ENCODE measurements around the gene ELOVL6. TPM values are rescaled to one million over a fixed set of nuclear protein-coding genes. Genes with fewer than 3 reads are reported as not detected.

ELOVL6 gene
- total RNA-seq, 1 donor from 2014 or later, result 51.6 TPM

DNA sequence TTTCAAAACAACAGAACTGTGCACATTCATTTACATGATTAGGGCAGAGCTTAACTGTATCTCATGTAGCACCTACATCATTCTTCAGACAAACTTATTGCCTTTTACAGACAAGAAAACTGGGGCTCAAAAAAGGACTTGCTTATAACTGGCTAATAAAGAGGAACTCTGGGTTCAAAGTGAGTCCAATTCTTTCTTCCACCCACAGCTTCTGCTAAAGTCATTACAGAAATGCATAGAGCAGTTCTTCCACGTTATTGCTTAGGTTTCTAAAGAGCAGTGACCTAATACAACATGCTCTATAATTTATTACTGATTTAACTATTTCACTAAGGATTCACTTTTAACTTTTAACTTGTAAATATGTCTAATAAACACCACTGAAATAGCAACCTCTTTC, 60.6 kb downstream of the ELOVL6 start:
- H3K4me1 Mint-ChIP-seq (ENCODE audit: unreplicated experiment), result peaks cover 28% of the 10 kb centered on the region
- H3K9me3 Mint-ChIP-seq, result peaks cover 6% of the 10 kb centered on the region
- no peaks in the 10 kb centered on the region for H3K27me3 Mint-ChIP-seq
- TF ChIP-seq, protein P1, sequence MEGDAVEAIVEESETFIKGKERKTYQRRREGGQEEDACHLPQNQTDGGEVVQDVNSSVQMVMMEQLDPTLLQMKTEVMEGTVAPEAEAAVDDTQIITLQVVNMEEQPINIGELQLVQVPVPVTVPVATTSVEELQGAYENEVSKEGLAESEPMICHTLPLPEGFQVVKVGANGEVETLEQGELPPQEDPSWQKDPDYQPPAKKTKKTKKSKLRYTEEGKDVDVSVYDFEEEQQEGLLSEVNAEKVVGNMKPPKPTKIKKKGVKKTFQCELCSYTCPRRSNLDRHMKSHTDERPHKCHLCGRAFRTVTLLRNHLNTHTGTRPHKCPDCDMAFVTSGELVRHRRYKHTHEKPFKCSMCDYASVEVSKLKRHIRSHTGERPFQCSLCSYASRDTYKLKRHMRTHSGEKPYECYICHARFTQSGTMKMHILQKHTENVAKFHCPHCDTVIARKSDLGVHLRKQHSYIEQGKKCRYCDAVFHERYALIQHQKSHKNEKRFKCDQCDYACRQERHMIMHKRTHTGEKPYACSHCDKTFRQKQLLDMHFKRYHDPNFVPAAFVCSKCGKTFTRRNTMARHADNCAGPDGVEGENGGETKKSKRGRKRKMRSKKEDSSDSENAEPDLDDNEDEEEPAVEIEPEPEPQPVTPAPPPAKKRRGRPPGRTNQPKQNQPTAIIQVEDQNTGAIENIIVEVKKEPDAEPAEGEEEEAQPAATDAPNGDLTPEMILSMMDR (conservative IDR thresholded peaks at IDR 0.05), result no peak
- H3K4me3 Mint-ChIP-seq, result no peak overlapping the region
- H3K27ac Mint-ChIP-seq, result no peak overlapping the region
- no peak for DNase-seq (ENCODE audit: extremely low spot score, unreplicated experiment)
- H3K36me3 Mint-ChIP-seq, result peaks cover 18% of the 10 kb centered on the region

GRCh38 chr4:110135523-110135922, 62.9 kb downstream of the ELOVL6 start:
- Mint-ChIP-seq H3K4me1 (ENCODE audit: unreplicated experiment) (peaks cover 40% of the 10 kb centered on the region), H3K27me3 (no peaks in the 10 kb centered on the region), H3K4me3 (no peak overlapping the region), H3K36me3 (peaks cover 13% of the 10 kb centered on the region), H3K27ac (no peak overlapping the region), H3K9me3 (no peaks in the 10 kb centered on the region)
- DNase-seq (ENCODE audit: extremely low spot score, unreplicated experiment), result no peak
- TF ChIP-seq, protein P1 (conservative IDR thresholded peaks at IDR 0.05), result no peak

DNA sequence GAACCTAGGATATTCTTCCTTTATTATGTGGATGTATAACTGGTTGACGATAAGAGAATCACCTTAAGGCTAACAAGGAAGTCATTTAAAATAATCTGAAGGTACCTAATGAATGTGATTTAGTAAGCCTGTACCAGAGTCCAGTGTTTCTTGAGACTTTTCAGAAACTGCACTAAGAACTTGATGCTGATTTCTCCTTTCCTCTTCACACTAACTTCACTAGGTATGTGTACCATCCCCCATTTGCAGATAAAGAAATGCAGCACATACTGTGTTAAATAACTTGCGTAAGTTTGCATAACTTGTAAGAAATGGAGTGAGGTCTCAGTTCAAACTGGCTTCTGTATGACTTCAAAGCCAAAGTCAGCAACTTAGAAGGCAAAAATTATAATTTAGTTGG, 63.3 kb downstream of the ELOVL6 start:
- H3K36me3 Mint-ChIP-seq, result peaks cover 13% of the 10 kb centered on the region
- no peak overlapping the region for H3K27ac Mint-ChIP-seq
- H3K4me1 Mint-ChIP-seq (ENCODE audit: unreplicated experiment), result peaks cover 36% of the 10 kb centered on the region
- no peaks in the 10 kb centered on the region for H3K9me3 Mint-ChIP-seq
- no peak for DNase-seq (ENCODE audit: extremely low spot score, unreplicated experiment)
- TF ChIP-seq, protein P1 (conservative IDR thresholded peaks at IDR 0.05), result no peak
- no peaks in the 10 kb centered on the region for H3K27me3 Mint-ChIP-seq
- no peak overlapping the region for H3K4me3 Mint-ChIP-seq

- TF ChIP-seq, protein P1 (conservative IDR thresholded peaks at IDR 0.05), result no peak
- peaks cover 29% of the 10 kb centered on the region for H3K4me1 Mint-ChIP-seq (ENCODE audit: unreplicated experiment)
- H3K9me3 Mint-ChIP-seq, result no peaks in the 10 kb centered on the region
- no peak overlapping the region for H3K27ac Mint-ChIP-seq
- no peak for DNase-seq (ENCODE audit: extremely low spot score, unreplicated experiment)
- H3K36me3 Mint-ChIP-seq, result peaks cover 13% of the 10 kb centered on the region
- no peaks in the 10 kb centered on the region for H3K27me3 Mint-ChIP-seq
- no peak overlapping the region for H3K4me3 Mint-ChIP-seq
These were observed 64.0 kb downstream of the ELOVL6 start for GRCh38 chr4:110134269-110134869.

DNA sequence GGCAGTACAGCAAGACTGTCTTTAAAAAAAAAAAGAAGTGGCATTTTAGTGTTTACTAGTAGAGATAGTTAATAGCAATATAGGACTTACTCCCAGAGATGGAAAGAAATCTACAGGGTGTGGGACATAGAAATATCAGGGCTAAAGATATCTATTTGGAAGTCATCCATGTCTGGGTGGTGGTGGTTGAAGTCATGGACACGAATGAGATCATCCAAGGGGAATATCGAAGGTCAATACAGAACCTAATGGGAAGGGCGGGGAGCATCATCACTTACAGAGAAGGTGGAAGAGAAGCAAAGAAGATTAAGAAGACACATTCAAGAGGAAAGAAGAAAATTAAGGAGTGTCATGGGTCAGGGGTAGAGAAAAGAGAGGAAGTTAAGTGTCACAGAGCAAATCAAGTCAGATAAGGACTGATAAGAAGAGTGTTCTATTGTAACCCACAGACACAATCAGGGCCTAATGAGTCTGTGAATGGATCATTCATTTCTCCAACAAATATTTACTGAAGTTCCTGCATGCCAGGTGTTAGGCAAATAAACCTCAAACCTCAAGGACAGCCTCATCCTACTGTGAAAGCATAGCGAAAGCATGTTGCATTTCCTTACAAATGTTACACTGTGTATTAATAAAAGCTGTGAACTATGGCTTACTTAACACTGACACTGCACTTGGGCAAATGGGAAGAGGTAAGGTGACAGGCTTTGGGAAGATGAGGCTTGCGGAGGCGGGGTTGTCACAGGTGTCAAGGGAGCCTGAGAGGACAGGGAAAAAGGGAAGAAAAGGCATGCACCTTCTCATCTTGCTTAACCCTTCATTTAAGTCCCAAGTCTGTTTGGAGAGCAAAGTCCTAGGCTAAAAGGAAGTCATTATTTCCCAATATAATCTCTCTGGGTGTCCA, 65.3 kb downstream of the ELOVL6 start:
- Mint-ChIP-seq H3K4me3 (peak overlapping the region; percentile 16), H3K9me3 (peaks cover 4% of the 10 kb centered on the region), H3K36me3 (peaks cover 18% of the 10 kb centered on the region), H3K27me3 (no peaks in the 10 kb centered on the region), H3K4me1 (ENCODE audit: unreplicated experiment) (peaks cover 27% of the 10 kb centered on the region), H3K27ac (peak overlapping the region; percentile 3)
- DNase-seq (ENCODE audit: extremely low spot score, unreplicated experiment), result no peak
- TF ChIP-seq, protein P1 (conservative IDR thresholded peaks at IDR 0.05), result no peak

All from type B pancreatic cell (in vitro differentiated cells).